Measurements from ENCODE around the gene SCIMP.

SCIMP gene

DNA sequence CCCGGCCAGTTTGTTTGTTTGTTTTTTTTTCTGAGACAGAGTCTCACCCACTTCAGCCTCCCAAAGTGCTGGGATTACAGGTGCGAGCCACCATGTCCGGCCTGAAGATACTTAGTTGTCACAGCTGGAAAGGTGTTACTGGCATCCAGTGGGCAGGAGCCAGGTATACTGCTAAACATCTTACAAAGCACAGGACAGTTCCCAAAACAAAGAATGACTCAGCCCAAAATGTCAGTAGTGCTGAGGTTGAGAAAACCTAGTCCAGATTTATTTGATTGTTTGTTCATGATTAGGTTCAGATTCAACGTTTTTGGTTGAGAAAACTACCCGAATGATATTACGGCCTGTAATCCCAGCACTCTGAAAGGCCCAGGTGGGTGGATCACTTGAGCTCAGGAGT, 28.8 kb upstream of the SCIMP start:
- H3K27me3 ChIP-seq (ENCODE audit: control insufficient read depth in 1 of 2, insufficient read depth in 1 of 2, low read length in 2 of 2): no peaks in the 10 kb centered on the region
- H3K36me3 ChIP-seq (ENCODE audit: control insufficient read depth in 1 of 2, insufficient read depth in 2 of 2, low read depth in 1 of 2, low read length in 2 of 2): no peaks in the 10 kb centered on the region
- H3K4me1 ChIP-seq (ENCODE audit: control insufficient read depth, insufficient read depth, low read depth, low read length): no peaks in the 10 kb centered on the region
- H4K91ac ChIP-seq (ENCODE audit: low read length): no peak overlapping the region
- H3K14ac ChIP-seq (ENCODE audit: low read length in 2 of 2): no peak overlapping the region
- H3K9ac ChIP-seq (ENCODE audit: low read length): no peak overlapping the region
- no peak overlapping the region for H2AK5ac ChIP-seq (ENCODE audit: low read length, severe bottlenecking)
- H4K8ac ChIP-seq (ENCODE audit: low read length): no peak overlapping the region
- no peak overlapping the region for H2BK15ac ChIP-seq (ENCODE audit: low read depth, poor library complexity, severe bottlenecking)
- no peak for DNase-seq
- H2BK12ac ChIP-seq (ENCODE audit: low read length in 2 of 2): no peak overlapping the region
- H3K79me1 ChIP-seq (replicated peaks; ENCODE audit: low read length, poor library complexity, severe bottlenecking): no peaks in the 10 kb centered on the region
- no peak overlapping the region for H3K4ac ChIP-seq (ENCODE audit: low read depth in 1 of 2, low read length in 2 of 2)
- no peak overlapping the region for H3K27ac ChIP-seq (ENCODE audit: low read length, poor library complexity, severe bottlenecking)
- no peak overlapping the region for H2BK120ac ChIP-seq (ENCODE audit: low read depth, low read length)
- H3K23ac ChIP-seq (ENCODE audit: low read length in 2 of 2): no peak overlapping the region
- no peak overlapping the region for H2BK5ac ChIP-seq (ENCODE audit: low read depth, low read length, poor library complexity, severe bottlenecking)
- peaks cover 4% of the 10 kb centered on the region for H3K9me3 ChIP-seq (ENCODE audit: control insufficient read depth, low read length)
- no peak overlapping the region for H3K18ac ChIP-seq (ENCODE audit: low read depth in 1 of 2, low read length in 2 of 2)
- no peak overlapping the region for H3K4me3 ChIP-seq (ENCODE audit: insufficient read depth in 1 of 2, low read depth in 1 of 2, low read length in 2 of 2)
- no peak overlapping the region for H2AFZ ChIP-seq (ENCODE audit: low read depth, low read length)
- WGBS: 91% methylated on average over 5 of the region's 6 CpGs
- no peak overlapping the region for H3K4me2 ChIP-seq (ENCODE audit: low read length, poor library complexity, severe bottlenecking)

DNA sequence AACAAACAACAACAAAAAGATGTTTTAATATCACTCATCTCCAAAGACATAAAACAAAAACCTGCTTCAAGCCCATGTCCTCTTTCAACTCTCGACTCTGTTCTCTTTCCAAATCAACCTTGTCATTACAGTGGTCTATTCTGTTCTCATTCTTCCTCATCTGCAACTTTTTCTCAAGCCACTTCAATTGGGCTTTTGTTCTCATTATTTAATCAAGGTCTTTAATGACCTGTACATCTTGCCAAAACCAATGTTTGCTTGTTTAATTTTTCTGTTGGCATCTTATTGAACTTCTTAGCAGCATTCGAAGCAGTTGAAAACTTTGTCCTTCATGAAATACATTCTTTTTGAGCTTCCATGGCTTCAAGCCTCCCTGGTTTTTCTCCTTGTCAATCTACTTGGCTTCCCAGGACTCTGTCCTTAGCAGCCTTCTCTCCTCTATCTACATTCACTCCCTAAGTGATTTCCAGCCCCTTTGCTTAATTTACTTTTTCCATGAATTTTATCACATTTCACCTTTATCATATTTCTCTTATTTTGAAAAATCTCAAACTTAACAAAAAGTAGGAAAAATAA, 27.8 kb upstream of the SCIMP start:
- H3K4me3 ChIP-seq (ENCODE audit: insufficient read depth in 1 of 2, low read depth in 1 of 2, low read length in 2 of 2): no peak overlapping the region
- no peaks in the 10 kb centered on the region for H3K36me3 ChIP-seq (ENCODE audit: control insufficient read depth in 1 of 2, insufficient read depth in 2 of 2, low read depth in 1 of 2, low read length in 2 of 2)
- no peak overlapping the region for H3K27ac ChIP-seq (ENCODE audit: low read length, poor library complexity, severe bottlenecking)
- H2BK120ac ChIP-seq (ENCODE audit: low read depth, low read length): no peak overlapping the region
- no peak overlapping the region for H3K4ac ChIP-seq (ENCODE audit: low read depth in 1 of 2, low read length in 2 of 2)
- H3K9me3 ChIP-seq (ENCODE audit: control insufficient read depth, low read length): no peaks in the 10 kb centered on the region
- no peak overlapping the region for H3K23ac ChIP-seq (ENCODE audit: low read length in 2 of 2)
- H2BK15ac ChIP-seq (ENCODE audit: low read depth, poor library complexity, severe bottlenecking): no peak overlapping the region
- no peak overlapping the region for H4K91ac ChIP-seq (ENCODE audit: low read length)
- H3K27me3 ChIP-seq (ENCODE audit: control insufficient read depth in 1 of 2, insufficient read depth in 1 of 2, low read length in 2 of 2): no peaks in the 10 kb centered on the region
- H2AFZ ChIP-seq (ENCODE audit: low read depth, low read length): no peak overlapping the region
- H3K9ac ChIP-seq (ENCODE audit: low read length): no peak overlapping the region
- H4K8ac ChIP-seq (ENCODE audit: low read length): no peak overlapping the region
- no peak overlapping the region for H3K18ac ChIP-seq (ENCODE audit: low read depth in 1 of 2, low read length in 2 of 2)
- no peak overlapping the region for H2BK12ac ChIP-seq (ENCODE audit: low read length in 2 of 2)
- H3K4me2 ChIP-seq (ENCODE audit: low read length, poor library complexity, severe bottlenecking): no peak overlapping the region
- no peaks in the 10 kb centered on the region for H3K79me1 ChIP-seq (replicated peaks; ENCODE audit: low read length, poor library complexity, severe bottlenecking)
- H2BK5ac ChIP-seq (ENCODE audit: low read depth, low read length, poor library complexity, severe bottlenecking): no peak overlapping the region
- no peak for DNase-seq
- H2AK5ac ChIP-seq (ENCODE audit: low read length, severe bottlenecking): no peak overlapping the region
- 85% methylated on average over 2 of the region's 2 CpGs for WGBS
- no peaks in the 10 kb centered on the region for H3K4me1 ChIP-seq (ENCODE audit: control insufficient read depth, insufficient read depth, low read depth, low read length)
- no peak overlapping the region for H3K14ac ChIP-seq (ENCODE audit: low read length in 2 of 2)

DNA sequence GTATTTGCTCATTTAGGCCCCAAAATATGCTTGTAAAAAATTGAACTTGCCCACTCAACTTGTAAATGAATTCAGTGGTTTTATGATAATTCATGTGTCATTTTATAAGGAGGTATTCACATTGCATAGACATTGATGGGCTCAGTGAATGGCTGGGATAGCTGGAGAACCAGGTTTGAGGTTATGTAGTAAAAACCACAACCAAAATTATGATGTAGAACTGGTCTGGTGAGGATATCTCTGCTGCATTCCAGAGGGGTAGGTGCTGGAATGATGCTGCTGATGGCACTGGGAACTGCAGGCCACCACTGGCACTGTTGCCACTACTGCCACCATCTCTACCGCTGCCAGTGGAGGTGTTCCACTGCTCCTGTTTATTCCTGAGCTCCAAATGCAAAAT, 25.9 kb upstream of the SCIMP start:
- H2BK5ac ChIP-seq (ENCODE audit: low read depth, low read length, poor library complexity, severe bottlenecking): no peak overlapping the region
- no peak overlapping the region for H2AFZ ChIP-seq (ENCODE audit: low read depth, low read length)
- H2BK120ac ChIP-seq (ENCODE audit: low read depth, low read length): no peak overlapping the region
- H3K4me3 ChIP-seq (ENCODE audit: insufficient read depth in 1 of 2, low read depth in 1 of 2, low read length in 2 of 2): no peak overlapping the region
- H3K9ac ChIP-seq (ENCODE audit: low read length): no peak overlapping the region
- H3K4me1 ChIP-seq (ENCODE audit: control insufficient read depth, insufficient read depth, low read depth, low read length): no peaks in the 10 kb centered on the region
- no peaks in the 10 kb centered on the region for H3K9me3 ChIP-seq (ENCODE audit: control insufficient read depth, low read length)
- no peak overlapping the region for H4K8ac ChIP-seq (ENCODE audit: low read length)
- H4K91ac ChIP-seq (ENCODE audit: low read length): no peak overlapping the region
- H3K23ac ChIP-seq (ENCODE audit: low read length in 2 of 2): no peak overlapping the region
- no peak overlapping the region for H2AK5ac ChIP-seq (ENCODE audit: low read length, severe bottlenecking)
- no peaks in the 10 kb centered on the region for H3K79me1 ChIP-seq (replicated peaks; ENCODE audit: low read length, poor library complexity, severe bottlenecking)
- DNase-seq: no peak
- no peak overlapping the region for H3K4me2 ChIP-seq (ENCODE audit: low read length, poor library complexity, severe bottlenecking)
- H2BK15ac ChIP-seq (ENCODE audit: low read depth, poor library complexity, severe bottlenecking): no peak overlapping the region
- no peak overlapping the region for H3K27ac ChIP-seq (ENCODE audit: low read length, poor library complexity, severe bottlenecking)
- no peak overlapping the region for H3K4ac ChIP-seq (ENCODE audit: low read depth in 1 of 2, low read length in 2 of 2)
- no peak overlapping the region for H2BK12ac ChIP-seq (ENCODE audit: low read length in 2 of 2)
- H3K18ac ChIP-seq (ENCODE audit: low read depth in 1 of 2, low read length in 2 of 2): peak overlapping the region in 1 of 2 experiments; percentile 8
- 100% methylated on average over 1 of the region's 1 CpG for WGBS
- H3K27me3 ChIP-seq (ENCODE audit: control insufficient read depth in 1 of 2, insufficient read depth in 1 of 2, low read length in 2 of 2): no peaks in the 10 kb centered on the region
- no peaks in the 10 kb centered on the region for H3K36me3 ChIP-seq (ENCODE audit: control insufficient read depth in 1 of 2, insufficient read depth in 2 of 2, low read depth in 1 of 2, low read length in 2 of 2)
- H3K14ac ChIP-seq (ENCODE audit: low read length in 2 of 2): peak overlapping the region in 1 of 2 experiments; percentile 44

DNA sequence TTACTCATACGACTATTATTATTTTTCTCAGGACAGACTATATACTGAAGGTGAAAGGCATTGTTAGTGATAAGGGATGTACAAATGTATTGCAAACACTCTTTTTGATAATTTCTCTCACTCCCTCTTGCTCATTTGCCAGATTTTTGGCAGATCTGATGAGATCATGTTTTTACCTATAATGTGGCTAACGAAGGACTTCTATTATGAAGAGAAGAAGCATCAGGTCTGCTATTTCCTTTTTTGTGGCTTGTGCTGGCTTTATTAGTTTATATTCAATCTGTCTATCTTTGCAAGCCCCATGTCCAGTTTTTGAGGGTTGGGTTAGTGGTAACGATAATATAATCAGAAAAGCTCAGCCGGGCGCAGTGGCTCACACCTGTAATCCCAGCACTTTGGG, 22.5 kb upstream of the SCIMP start:
- H2BK12ac ChIP-seq (ENCODE audit: low read length in 2 of 2): no peak overlapping the region
- no peak for DNase-seq
- H2BK5ac ChIP-seq (ENCODE audit: low read depth, low read length, poor library complexity, severe bottlenecking): no peak overlapping the region
- H3K27me3 ChIP-seq (ENCODE audit: control insufficient read depth in 1 of 2, insufficient read depth in 1 of 2, low read length in 2 of 2): no peaks in the 10 kb centered on the region
- no peaks in the 10 kb centered on the region for H3K79me1 ChIP-seq (replicated peaks; ENCODE audit: low read length, poor library complexity, severe bottlenecking)
- H3K4me1 ChIP-seq (ENCODE audit: control insufficient read depth, insufficient read depth, low read depth, low read length): no peaks in the 10 kb centered on the region
- H3K9ac ChIP-seq (ENCODE audit: low read length): no peak overlapping the region
- H3K4ac ChIP-seq (ENCODE audit: low read depth in 1 of 2, low read length in 2 of 2): no peak overlapping the region
- no peak overlapping the region for H4K8ac ChIP-seq (ENCODE audit: low read length)
- H3K36me3 ChIP-seq (ENCODE audit: control insufficient read depth in 1 of 2, insufficient read depth in 2 of 2, low read depth in 1 of 2, low read length in 2 of 2): no peaks in the 10 kb centered on the region
- no peak overlapping the region for H4K91ac ChIP-seq (ENCODE audit: low read length)
- no peak overlapping the region for H3K14ac ChIP-seq (ENCODE audit: low read length in 2 of 2)
- H2BK120ac ChIP-seq (ENCODE audit: low read depth, low read length): no peak overlapping the region
- no peak overlapping the region for H2AK5ac ChIP-seq (ENCODE audit: low read length, severe bottlenecking)
- H3K4me3 ChIP-seq (ENCODE audit: insufficient read depth in 1 of 2, low read depth in 1 of 2, low read length in 2 of 2): no peak overlapping the region
- no peak overlapping the region for H2AFZ ChIP-seq (ENCODE audit: low read depth, low read length)
- H3K4me2 ChIP-seq (ENCODE audit: low read length, poor library complexity, severe bottlenecking): no peak overlapping the region
- H3K18ac ChIP-seq (ENCODE audit: low read depth in 1 of 2, low read length in 2 of 2): no peak overlapping the region
- no peak overlapping the region for H3K23ac ChIP-seq (ENCODE audit: low read length in 2 of 2)
- no peak overlapping the region for H3K27ac ChIP-seq (ENCODE audit: low read length, poor library complexity, severe bottlenecking)
- H2BK15ac ChIP-seq (ENCODE audit: low read depth, poor library complexity, severe bottlenecking): no peak overlapping the region
- 94% methylated on average over 4 of the region's 5 CpGs for WGBS
- no peaks in the 10 kb centered on the region for H3K9me3 ChIP-seq (ENCODE audit: control insufficient read depth, low read length)

Data from mesenchymal stem cell (in vitro differentiated cells and primary cell).